Measurements from ENCODE around the gene SLC30A2. TPM values are rescaled to one million over a fixed set of nuclear protein-coding genes. Genes with fewer than 3 reads are reported as not detected.

The SLC30A2 gene
- total RNA-seq, 1 experiment from 2014 or later, result 0.35 TPM

DNA sequence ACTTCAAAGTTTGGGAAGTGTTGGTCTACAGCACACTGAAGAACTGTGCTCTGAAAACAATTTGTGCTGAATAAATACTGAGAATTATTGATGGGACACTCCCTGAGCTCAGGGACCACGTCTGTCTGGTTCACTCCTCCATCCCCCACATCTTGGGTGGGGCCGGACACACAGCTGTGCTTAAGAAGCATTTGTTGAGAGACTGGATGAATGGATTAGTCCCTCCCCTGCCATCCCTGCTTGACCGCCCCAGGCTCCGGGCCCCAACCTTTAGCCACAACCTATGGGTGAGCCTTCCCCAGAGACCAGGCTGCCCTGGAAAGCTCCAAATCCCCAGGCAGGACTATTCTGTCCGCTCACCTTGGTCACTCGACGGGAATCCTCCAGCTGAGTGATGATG lies 14.0 kb upstream of the SLC30A2 start:
- Histone ChIP-seq H3K4me2 (ENCODE audit: insufficient read depth, insufficient read length, low read length) (no peak overlapping the region), H3K79me1 (ENCODE audit: insufficient read depth, low read depth, low read length, poor library complexity, severe bottlenecking) (no peaks in the 10 kb centered on the region), H2BK20ac (ENCODE audit: low read depth, low read length, poor library complexity, severe bottlenecking) (no peak overlapping the region), H4K5ac (ENCODE audit: insufficient read length, low read depth, low read length) (no peak overlapping the region), H3K23ac (ENCODE audit: insufficient read length, low read depth, low read length) (no peak overlapping the region), H3K9ac (ENCODE audit: extremely low read depth, insufficient read length, low read length) (no peak overlapping the region), H3K23me2 (ENCODE audit: insufficient read length, low read depth, low read length, poor library complexity, severe bottlenecking) (no peaks in the 10 kb centered on the region), H3K56ac (ENCODE audit: insufficient read length, low read depth, low read length) (no peak overlapping the region), H2BK5ac (ENCODE audit: insufficient read length, low read length) (no peak overlapping the region), H4K8ac (replicated peaks; ENCODE audit: insufficient read length, low read depth, low read length) (no peak overlapping the region), H2BK120ac (ENCODE audit: low read depth, low read length, poor library complexity, severe bottlenecking) (no peak overlapping the region), H4K91ac (ENCODE audit: insufficient read length, low read depth, low read length) (no peak overlapping the region), H3K4me1 (ENCODE audit: insufficient read depth, low read length) (no peaks in the 10 kb centered on the region), H3T11ph (ENCODE audit: low read length) (no peak overlapping the region), H4K20me1 (ENCODE audit: control insufficient read depth, insufficient read depth, insufficient read length) (no peaks in the 10 kb centered on the region), H2AFZ (ENCODE audit: low read length) (no peak overlapping the region), H2BK15ac (ENCODE audit: low read depth, low read length) (no peak overlapping the region), H3K9me3 (ENCODE audit: control insufficient read depth, low read depth, low read length) (no peaks in the 10 kb centered on the region), H3K27ac (ENCODE audit: insufficient read length, low read depth, low read length) (no peak overlapping the region), H2AK5ac (ENCODE audit: insufficient read length, low read length) (no peak overlapping the region), H2BK12ac (ENCODE audit: insufficient read length, low read depth, low read length) (no peak overlapping the region), H3K4ac (ENCODE audit: low read depth, low read length) (no peak overlapping the region), H3K79me2 (ENCODE audit: insufficient read depth, low read length) (no peaks in the 10 kb centered on the region), H3K27me3 (ENCODE audit: insufficient read depth, low read length) (no peaks in the 10 kb centered on the region), H3K18ac (ENCODE audit: insufficient read length, low read depth, low read length) (no peak overlapping the region), H3K14ac (ENCODE audit: insufficient read depth, low read length) (no peak overlapping the region)
- no peak overlapping the region for H3K27ac Mint-ChIP-seq
- TF ChIP-seq, protein P1, sequence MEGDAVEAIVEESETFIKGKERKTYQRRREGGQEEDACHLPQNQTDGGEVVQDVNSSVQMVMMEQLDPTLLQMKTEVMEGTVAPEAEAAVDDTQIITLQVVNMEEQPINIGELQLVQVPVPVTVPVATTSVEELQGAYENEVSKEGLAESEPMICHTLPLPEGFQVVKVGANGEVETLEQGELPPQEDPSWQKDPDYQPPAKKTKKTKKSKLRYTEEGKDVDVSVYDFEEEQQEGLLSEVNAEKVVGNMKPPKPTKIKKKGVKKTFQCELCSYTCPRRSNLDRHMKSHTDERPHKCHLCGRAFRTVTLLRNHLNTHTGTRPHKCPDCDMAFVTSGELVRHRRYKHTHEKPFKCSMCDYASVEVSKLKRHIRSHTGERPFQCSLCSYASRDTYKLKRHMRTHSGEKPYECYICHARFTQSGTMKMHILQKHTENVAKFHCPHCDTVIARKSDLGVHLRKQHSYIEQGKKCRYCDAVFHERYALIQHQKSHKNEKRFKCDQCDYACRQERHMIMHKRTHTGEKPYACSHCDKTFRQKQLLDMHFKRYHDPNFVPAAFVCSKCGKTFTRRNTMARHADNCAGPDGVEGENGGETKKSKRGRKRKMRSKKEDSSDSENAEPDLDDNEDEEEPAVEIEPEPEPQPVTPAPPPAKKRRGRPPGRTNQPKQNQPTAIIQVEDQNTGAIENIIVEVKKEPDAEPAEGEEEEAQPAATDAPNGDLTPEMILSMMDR (conservative IDR thresholded peaks at IDR 0.05), result no peak
- no peak overlapping the region for H3K4me3 Mint-ChIP-seq
- H3K4me1 Mint-ChIP-seq, result peaks cover 2 to 7% of the 10 kb centered on the region in 2 experiments; a peak in 2 of 4 replicates
- no CpG with 5 or more reads among the region's 7 CpGs for WGBS (ENCODE audit: extremely low coverage, insufficient read length, low lambda C conversion rate)
- no peaks in the 10 kb centered on the region for H3K9me3 Mint-ChIP-seq
- peaks cover 50% of the 10 kb centered on the region for H3K27me3 Mint-ChIP-seq (ENCODE audit: low read depth)
- H3K36me3 Mint-ChIP-seq (ENCODE audit: insufficient read depth in 1 of 3, low read depth in 3 of 3), result no peaks in the 10 kb centered on the region
- no peak for DNase-seq
